Left kidney (tissue), 1 donor: ENCODE data around the gene FAM9C. TPM values are rescaled to one million over a fixed set of nuclear protein-coding genes. Genes with fewer than 3 reads are reported as not detected.

ENCODE experiments used
- polyA plus RNA-seq: library from polyadenylated mRNA; unstranded; fragments of 120-200 nt; gene quantifications from one replicate; pipeline ENCODE4 v1.2.1, GENCODE V29; 2013; ENCODE audit not compliant: insufficient read length

FAM9C gene
- polyA plus RNA-seq, 1 donor = 0.25 TPM

Other genes with a start within 250 kb of the FAM9C start
- 0.58 TPM for gene TLR7, start 177.5 kb downstream of the FAM9C start, polyA plus RNA-seq
- 0.15 TPM for gene TLR8, start 138.0 kb downstream of the FAM9C start, polyA plus RNA-seq
- 2,566 TPM for gene TMSB4X, start 69.5 kb downstream of the FAM9C start, polyA plus RNA-seq